GM15510 (cell line): ENCODE data around the gene CD33.
"Not testable (repeated sequence)": the region's sequence is repeated elsewhere in the genome, so short reads cannot be mapped to it uniquely, and the experiment has no call there.

Experiments used
- POLR2A ChIP-seq: IDR thresholded peaks from 3 replicates; pipeline ENCODE4 v1.6.1; 2011; ENCODE audit warnings: borderline replicate concordance; ENCODE audit not compliant: insufficient read length; ENCODE audit errors: extremely low read depth

Gene CD33

DNA sequence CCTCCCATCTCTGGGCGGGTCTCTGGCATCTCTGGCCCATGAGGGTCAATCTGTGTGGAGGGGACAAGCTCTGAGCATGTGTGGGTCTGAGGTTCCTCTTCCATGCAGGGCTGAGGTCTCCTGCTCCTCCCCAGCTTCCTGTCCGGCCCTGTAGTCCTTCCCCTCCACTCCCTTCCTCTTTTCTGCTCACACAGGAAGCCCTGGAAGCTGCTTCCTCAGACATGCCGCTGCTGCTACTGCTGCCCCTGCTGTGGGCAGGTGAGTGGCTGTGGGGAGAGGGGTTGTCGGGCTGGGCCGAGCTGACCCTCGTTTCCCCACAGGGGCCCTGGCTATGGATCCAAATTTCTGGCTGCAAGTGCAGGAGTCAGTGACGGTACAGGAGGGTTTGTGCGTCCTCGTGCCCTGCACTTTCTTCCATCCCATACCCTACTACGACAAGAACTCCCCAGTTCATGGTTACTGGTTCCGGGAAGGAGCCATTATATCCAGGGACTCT is at the start of gene CD33:
TSS of gene CD33 (plus strand) at position 183 of the 496 bp plus-strand sequence. CDS start at position 222, 39 bp downstream.
- not testable (repeated sequence) for TF ChIP-seq POLR2A

DNA sequence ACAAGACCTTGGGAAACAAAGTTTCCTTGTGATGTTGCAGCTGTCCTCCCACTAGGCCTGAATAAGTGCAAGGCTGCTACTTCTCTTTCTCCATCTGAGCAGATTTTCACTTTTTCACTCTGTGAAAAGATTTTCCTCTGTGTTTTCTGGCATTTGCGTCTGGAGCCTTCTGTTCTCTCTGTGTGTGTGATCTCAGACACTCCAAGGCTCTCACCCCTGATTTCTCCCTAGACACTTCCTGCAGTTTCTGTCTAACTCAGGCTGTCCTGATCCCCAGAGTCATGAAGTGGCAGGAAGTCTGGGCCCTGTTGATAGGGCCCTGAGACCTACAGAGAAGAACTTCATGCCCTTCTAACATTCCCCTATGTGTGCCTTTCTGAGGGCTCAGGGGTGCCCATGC is 45.6 kb upstream of the CD33 start:
- TF ChIP-seq POLR2A = no peak

DNA sequence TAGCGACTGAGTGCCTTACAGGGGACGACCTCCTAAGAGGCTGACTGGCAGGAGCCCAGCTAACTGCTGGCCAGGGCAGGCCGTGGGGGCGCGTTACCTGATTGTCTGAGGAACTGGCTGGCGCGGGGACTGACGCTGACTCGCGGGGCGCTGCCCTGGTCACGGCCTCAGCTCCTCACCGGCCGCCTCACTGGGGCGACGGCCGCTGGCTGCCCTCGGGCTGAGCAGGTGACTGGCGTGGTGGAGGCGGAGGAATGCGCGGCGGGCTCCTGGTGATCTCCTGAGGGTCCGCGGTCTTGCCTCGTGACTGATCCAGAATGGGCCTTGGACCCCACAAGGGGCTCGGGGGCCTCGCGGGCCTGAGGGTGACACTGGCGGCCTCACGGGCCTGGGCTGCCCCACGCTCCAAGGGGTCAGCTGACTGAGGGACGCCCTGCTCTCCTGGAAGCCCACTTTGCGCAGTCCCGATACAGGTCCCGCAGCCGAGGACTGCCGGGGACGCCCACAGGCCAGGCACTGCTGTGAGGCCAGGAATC is 43.4 kb upstream of the CD33 start:
- TF ChIP-seq POLR2A = no peak

DNA sequence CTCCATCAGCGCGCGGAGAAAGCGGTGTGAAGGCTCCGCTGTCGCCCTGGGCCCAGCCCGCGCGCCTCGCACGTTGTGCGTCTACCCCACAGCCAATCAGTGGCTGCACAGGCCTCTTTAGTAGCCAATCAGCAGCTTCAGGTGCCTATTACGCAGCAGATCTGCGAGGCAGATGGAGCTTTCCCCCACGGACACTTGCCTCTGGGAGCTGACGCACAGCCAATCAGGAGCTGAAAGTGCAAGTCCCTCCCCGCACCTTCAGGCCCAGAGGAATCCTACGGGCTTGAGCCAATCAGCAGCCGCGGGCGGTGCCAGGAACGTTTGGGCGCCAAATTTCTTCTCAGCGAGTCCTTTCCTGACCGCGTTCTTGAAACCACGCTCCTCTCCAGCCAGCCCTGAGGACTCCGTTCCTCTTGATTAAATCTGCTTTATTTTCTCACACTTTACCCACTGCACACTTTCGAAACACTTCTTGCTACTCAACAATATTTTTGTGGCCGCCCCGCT is 42.9 kb upstream of the CD33 start:
- TF ChIP-seq POLR2A = no peak

DNA sequence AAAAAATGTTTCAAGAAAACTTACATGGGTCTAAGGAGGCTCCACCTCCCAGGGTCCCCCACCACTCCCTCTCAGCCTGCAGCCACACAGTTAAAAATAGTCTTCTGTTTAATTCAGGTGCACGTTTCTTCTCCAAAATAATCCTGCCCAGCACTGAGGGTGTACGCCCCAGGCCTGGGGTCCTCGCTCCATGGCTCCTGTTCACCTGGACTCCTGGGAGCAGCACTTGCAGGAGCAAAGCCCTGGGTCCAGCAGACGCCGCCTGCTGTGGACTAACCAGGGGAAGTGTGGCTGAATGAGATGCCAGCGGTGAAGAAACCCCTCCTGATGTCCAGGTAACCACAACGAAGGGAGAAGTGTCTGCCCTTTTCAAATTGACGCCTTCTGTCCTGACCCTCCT is 41.3 kb upstream of the CD33 start:
- TF ChIP-seq POLR2A = no peak

DNA sequence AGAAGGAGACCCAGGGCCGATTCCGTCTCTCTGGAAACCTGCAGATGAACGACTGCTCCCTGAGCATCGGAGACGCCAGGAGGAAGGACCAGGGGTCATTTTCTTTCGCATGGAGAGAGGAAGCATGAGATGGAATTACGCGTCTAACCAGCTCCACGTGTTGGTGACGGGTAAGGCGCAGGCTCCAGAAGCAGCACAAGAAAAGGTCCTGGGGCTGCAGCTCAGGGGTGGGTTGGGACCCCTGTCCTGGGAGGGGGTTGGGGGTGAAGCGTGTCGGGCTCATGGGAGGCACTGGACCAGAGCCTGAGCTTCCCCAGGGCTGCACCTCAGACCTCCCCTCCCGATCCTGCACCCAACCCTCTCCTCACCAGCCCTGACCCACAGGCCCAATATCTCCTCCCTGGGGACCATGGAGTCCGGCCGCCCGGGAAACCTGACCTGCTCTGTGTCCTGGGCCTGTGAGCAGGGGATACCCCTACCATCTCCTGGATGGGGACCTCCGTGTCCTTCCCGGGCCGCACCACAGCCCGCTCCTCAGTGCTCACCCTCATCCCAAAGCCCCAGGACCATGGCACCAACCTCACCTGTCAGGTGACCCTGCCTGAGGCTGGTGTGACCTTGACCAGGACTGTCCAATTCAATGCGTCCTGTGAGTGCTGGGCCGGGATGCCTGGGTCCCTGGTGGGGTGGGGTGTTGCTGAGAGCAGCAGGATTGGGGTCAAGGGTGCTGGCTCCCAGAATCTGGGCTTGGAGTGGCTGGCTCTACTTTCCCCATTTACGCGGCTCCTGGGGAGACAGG is 39.6 kb upstream of the CD33 start:
- TF ChIP-seq POLR2A = no peak

DNA sequence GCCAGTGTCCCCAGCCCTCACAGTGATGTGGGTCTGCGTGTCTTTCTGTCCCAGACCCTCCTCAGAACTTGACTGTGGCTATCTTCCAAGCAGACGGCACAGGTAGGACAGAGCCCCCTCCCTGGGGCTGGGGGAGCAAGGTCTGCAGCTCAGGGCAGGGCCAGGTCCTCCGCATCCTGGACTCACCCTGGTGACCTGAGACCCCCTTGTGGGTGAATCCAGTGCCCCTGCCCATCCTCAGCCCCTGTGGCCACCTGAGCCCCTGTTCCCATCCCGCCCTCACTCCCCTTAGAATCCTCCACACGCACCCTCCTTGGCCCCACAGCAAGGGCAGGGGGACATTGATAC is 39.0 kb upstream of the CD33 start:
- no peak for TF ChIP-seq POLR2A

DNA sequence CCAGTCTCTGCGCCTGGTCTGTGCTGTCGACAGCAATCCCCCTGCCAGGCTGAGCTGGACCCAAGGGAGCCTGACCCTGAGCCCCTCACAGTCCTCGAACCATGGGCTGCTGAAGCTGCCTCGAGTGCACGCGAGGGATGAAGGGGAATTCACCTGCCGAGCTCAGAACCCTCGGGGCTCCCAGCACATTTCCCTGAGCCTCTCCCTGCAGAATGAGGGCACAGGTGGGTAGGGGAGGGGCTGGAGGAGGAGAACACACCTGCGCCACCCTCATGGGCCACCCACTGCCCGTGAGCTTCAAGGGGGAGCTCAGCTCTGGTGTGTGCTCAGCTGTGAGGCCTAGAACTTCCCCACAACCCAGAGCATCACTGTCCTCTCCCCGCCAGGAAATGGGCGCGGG is 38.6 kb upstream of the CD33 start:
- no peak for TF ChIP-seq POLR2A

DNA sequence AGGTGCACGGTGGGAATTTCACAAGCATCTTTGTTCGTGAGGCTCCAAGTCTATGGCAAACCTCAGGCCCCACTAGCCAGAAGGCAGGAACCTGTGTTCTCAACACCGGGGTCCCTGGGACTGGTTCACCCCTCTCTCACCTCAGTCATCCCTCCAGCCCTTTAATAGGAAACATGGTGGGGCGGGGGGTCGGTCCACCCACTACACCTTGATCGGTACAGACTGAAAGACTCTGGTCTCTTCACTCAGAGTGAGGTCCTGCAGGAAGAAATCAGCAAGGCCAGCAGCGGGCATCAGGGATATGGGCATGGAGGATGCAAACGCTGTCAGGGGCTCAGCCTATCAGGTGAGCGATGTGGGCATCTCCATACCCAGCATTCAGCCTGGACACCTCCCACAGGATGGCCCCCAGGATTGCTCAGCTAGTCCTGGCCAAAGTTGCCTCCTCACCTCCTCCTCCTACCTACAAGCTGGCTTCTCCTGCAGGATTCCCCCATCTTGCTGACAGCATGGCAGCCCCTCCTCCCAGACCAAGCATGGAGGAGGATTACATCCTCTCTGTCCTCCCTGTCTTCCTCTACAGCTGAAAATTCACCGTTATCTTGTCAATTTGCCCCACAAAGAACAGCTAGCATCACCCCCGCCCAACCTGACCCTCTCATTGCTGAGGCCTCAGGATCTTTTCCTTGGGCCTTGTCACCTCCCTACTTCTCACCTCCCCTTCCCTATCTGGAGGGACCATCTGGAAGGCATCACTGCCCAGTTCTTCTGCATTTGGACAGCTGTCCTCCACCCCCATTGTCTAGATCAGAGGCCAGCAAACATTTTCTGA is 37.3 kb upstream of the CD33 start:
- TF ChIP-seq POLR2A = no peak

DNA sequence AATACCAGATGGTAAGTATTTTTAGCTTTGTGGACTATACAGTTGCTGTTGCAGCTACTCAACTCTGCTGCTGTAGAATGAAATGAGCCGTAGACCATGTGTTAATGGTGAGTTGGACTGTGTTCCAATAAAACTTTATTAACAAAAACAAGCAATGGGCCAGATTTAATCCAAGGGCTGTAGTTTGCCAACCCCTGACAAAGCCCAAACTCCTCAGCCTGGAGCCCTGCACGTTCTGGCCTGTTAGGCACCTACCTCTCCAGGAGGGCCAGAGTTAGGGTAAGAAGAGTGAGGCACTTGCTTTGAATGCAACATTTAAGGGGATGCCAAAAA is 36.7 kb upstream of the CD33 start:
- no peak for TF ChIP-seq POLR2A

DNA sequence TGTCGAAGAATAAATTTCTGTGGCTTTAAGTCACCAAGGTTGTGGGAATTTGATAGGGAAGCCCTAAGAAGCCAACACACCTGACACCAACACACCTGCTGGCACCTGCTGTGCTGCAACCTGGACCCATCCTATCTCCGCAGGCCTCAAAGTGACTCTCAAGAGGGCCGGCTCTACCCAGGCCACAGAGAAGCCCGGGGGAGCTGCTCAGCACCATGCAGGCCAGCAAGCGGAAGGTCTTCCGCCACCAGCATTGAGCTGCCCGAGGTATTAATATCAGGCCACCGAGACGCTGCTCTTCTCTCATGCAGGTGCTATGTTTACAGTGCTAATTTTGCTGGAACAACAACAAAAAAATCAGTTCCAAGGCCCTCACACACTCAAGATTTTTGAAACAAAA is 32.2 kb upstream of the CD33 start:
- no peak for TF ChIP-seq POLR2A

DNA sequence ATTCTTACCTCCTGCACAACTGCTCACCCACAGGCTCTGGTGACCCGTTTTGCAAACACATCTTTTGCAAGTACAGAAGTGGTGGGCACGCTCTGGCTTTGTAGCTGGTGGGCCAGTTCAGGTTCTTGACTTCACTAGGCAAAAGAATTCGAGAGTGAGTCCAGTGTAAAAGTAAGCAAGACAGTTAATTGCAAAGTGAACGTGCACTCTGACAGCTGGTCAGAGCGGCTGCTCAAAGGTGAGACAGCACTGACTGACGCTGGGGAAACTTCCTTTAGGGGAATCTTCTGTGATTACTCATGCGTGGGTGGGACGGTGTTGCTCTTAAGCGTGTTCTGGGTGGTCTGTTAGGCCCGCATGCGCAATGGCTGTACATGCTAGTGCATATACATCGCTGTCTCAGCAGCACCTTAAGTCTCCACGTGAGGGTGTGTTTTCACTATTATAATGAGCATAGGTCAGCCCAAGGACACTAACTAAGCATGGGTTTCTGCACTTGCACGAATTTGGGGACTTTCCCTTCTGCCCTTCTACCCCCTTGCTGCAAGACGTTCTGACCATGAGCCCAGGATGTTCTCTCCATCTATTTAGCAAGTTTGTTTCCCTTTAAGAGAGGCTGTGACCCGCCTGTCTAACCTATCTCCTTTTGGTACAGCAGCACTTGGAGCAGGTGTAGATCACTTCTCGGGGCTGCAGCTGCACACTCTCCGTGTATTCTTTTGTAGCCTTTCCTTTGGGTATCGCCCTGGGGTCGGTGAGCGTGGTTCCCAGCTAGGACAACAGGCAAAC is 30.2 kb upstream of the CD33 start:
- no peak for TF ChIP-seq POLR2A

DNA sequence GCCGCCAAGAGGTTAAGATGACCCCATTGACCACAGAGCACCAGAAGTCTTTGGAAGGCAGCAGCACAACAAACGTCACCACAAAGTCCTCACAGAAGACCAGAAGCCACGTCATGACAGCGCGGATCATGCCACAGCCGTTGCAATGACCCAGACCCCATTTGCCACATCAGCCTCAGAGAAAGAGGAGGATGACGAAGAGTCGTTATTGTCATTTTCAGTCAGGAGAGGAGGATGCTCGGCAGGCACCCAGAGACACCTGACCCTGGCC is 29.6 kb upstream of the CD33 start:
- no peak for TF ChIP-seq POLR2A

DNA sequence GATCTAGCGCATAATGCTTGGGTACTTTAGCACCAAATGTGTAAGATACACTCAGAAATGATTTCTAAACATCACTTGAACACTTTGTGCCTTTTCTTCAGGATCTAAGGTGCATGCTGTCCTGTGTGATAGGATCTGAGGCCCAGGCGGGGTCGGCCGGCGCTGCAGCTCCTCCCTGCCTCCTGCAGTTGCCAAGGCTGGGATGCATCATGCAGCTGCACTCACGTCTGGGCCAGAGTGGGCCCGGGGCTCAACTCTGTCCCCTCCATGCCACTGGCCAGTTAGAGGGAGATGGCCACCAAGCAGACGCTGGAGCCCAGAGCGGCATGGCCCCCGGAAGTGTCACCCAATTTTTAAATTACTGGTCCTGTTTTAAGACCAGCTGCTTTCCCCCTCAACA is 29.3 kb upstream of the CD33 start:
- no peak for TF ChIP-seq POLR2A

DNA sequence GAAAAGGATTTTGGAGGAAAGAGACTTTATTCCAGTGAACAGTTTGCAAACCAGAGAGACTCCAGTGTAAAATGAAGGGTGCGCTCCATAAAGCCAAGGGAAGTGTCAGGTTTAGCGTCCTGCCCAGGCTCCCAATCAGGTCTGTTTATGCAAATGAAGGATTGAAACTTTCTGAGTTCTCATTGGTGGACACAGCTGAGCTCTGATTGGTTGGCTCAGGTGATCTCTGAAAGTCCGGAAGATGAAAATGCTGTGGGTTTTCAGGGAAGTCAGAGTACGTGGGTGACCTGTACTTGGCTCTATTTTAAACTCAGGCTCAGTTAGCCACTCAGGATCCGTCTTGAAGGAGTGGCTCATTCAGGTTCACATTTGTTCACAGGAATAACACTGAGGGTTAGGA is 28.7 kb upstream of the CD33 start:
- no peak for TF ChIP-seq POLR2A
